ENCODE data around the gene LARP4.

GRCh38 chr12:50529345-50529744 lies 128.7 kb downstream of the LARP4 start:
- TF ChIP-seq EZH2 (IDR thresholded peaks at IDR 0.05; ENCODE audit: insufficient read depth, poor library complexity, severe bottlenecking): no peak
- TF ChIP-seq EZH2phosphoT487 (IDR thresholded peaks at IDR 0.05; ENCODE audit: insufficient read depth, low read depth): no peak

All from GM23248 (cell line).